GM19467 (cell line): Measurements from ENCODE around the gene CNOT4.

Source experiments
- ATAC-seq: cut with Tn5 transposase; IDR thresholded peaks from one replicate; pipeline ENCODE4 v1.9.1; 2021; ENCODE audit warnings: mild to moderate bottlenecking, moderate library complexity; ENCODE audit not compliant: unreplicated experiment

CNOT4 gene

GRCh38 chr7:135409845-135410542 is 99.9 kb downstream of the CNOT4 start:
- no peak for ATAC-seq

DNA sequence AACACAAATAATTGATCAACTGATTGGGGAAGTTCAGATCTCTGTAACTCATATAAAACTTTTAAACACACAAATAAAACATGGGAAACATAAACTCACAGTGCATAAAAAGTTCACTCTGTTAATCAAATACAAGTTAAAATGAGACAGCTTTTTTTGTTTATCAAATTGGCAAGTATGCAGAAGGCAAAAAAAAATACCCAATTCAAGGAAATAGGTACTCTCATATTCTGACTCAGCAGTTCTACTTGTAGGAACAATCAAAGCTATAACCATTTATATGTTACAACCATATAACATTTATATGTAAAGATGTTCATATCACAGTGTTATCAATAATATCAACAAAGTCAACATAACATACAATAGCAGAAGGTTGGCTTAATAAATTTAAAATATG is 102.0 kb downstream of the CNOT4 start:
- no peak for ATAC-seq

DNA sequence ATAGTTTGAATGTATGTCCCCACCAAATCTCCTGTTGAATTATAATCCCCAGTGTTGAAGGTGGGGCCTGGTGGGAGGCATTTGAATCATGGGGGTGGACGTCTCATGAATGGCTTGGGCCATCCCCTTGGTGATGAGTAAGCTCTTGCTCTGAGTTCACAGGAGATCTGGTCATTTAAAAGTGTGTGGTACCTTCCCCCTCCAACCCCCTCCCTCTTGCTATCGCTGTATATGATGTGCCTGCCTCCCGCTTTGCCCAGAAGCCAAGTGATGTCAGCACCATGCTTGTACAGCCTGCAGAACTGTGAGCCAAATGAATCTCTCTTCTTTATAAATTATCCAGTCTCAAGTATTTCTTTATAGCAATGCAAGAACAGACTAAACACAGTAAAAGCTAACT is 103.0 kb downstream of the CNOT4 start:
- ATAC-seq, result no peak

GRCh38 chr7:135405969-135406368 is 103.9 kb downstream of the CNOT4 start:
- ATAC-seq, result no peak

- ATAC-seq, result no peak
Observed at GRCh38 chr7:135403302-135403701, 106.6 kb downstream of the CNOT4 start.

- ATAC-seq, result no peak
Observed at GRCh38 chr7:135397689-135398088, 112.2 kb downstream of the CNOT4 start.

GRCh38 chr7:135392701-135393100 is 117.2 kb downstream of the CNOT4 start:
- ATAC-seq, result no peak

GRCh38 chr7:135391514-135391913 is 118.4 kb downstream of the CNOT4 start:
- ATAC-seq, result no peak

DNA sequence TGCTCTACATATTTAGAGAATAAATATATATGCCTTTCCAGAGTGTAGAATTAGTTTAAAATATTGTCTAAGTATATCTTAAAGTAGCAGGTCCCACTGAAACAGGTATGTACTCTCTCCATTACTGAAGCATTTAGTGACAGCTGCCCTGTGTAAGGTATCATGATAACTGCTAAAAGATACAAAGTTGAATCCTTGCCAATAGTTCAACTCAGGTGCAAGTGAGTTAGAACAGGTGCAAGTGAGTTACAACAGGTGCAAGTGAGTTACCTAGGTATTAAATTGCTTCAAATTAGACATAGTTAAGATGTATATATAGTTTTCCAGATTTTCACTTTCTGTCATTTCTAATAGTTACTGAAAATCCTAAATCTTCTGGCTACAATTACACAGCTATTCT is 119.1 kb downstream of the CNOT4 start:
- no peak for ATAC-seq

DNA sequence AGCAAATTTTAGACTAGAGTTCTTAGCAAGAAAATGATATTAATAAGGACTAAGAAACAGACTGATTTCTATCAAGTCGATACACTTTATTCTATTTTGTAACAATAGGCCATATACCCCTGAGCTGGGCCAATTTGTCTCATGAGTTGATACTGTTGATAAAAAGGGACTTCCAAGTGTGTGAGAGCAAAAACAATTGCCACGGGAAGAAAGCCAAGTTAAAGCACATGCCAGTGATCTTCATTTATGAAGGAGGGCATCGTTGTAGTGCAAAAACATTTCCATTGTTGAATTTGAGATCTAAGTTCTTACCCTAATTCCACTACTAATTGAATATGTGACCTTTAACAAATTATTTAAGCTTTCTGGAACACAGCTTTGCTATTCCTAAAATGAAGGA is 119.9 kb downstream of the CNOT4 start:
- ATAC-seq, result no peak

GRCh38 chr7:135388616-135389015 is 121.3 kb downstream of the CNOT4 start:
- no peak for ATAC-seq

DNA sequence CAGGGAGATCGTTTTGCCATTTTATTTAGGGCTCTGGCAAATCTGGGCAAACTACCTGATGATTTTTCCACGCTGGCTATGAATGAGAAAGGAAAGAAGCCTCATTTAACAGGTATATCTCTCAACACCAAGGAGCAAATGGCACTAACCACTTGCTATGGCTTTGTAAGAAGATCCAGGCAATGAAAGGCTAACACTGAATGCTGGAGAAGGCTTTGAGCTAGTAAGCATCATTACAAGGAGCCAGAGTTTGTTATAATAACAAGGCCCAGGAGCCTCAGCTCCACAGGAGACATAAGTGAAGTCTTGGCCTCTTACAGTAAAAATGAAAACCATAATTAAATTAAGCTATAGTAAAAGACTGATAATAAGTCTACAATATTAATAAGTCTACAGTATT is 123.1 kb downstream of the CNOT4 start:
- no peak for ATAC-seq

DNA sequence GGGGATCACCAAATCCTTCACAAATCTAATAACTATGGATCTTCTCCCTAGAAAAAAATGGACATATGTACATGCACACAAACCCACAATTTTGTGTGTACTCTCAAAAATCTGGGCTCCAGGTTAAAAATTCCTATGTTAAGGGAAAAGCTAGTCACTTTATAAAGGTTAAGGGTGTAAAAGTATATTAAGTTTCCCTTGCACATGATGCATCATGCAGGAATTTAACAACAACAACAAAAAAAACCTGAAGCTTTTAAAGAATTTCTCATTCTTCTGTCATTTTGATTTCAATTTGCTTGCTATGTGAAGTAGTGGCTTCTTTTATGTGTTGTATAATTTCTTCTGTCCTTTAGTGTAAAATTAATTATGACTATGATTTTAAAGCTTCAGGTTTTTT is 123.7 kb downstream of the CNOT4 start:
- no peak for ATAC-seq

- ATAC-seq, result no peak
Observed at GRCh38 chr7:135385209-135385608, 124.7 kb downstream of the CNOT4 start.

DNA sequence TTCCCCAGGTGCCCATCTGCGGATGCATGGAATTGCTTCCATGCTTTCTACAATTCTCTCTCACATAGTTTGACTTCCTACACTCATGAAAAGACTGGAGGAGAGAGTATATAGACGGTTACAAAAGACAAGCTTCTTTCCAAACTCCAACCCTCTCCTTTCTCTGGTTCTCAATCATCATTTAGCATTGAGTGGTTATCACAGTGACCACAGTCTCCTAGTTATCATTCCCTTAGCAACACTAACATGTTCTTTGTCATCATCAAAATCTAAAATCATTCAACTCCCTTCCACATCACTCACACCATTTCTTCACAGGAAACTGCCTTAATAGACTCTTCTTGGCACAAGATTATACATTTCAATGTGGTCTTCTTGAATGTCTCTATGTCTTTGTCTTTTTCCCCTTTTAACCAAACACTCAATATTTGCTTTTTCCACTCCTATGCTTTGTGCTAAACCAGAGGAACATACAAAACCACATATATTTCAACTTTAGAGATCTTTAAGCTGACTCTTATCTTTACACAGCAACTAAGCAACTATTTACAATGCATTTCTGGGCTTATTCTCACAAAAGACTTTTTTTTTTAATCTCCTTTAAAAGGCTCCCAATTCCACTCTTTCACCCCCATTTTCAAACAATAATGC is 126.3 kb downstream of the CNOT4 start:
- no peak for ATAC-seq

- ATAC-seq, result no peak
Observed at GRCh38 chr7:135382173-135382572, 127.7 kb downstream of the CNOT4 start.

- no peak for ATAC-seq
Observed at GRCh38 chr7:135381369-135381768, 128.5 kb downstream of the CNOT4 start.

DNA sequence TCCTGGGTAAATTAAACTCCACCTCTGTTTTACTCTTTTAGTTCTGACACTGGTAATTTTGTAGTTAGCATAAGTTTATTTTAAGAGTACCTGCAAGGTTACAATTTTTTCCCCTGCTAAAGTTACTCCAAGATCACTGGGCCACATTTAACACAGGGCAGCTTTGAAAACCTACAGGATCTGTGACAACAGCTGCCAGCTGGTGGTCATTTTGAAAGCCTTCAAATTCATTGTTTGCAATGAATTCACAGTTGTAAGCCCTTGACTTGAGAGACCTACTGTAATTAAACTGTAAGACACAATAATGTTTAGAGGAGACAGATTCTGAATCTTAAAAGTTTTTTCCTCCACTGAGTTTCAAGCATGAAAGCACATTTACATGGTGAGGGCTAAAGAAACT is 129.6 kb downstream of the CNOT4 start:
- no peak for ATAC-seq

- ATAC-seq, result no peak
Observed at GRCh38 chr7:135377171-135377570, 132.7 kb downstream of the CNOT4 start.

GRCh38 chr7:135375908-135376699 is 133.8 kb downstream of the CNOT4 start:
- no peak for ATAC-seq

DNA sequence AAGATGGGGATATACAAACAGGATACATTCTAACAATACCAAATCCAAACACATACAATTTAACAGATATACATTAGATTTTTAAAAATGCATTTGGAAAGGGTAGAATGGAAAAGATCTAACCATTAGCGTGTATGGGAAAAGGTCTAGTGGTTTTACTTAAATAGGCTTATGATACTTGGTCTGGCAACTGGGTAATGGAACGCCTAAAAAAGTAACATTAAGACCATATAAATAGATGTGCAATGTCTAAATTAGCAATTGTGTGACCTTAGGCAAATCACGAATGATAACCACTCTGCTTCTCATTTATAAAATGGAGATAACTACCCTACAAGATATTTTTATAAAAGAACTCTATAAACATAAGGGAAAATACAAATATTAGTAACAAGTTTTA is 135.2 kb downstream of the CNOT4 start:
- no peak for ATAC-seq

GRCh38 chr7:135372222-135372621 is 137.7 kb downstream of the CNOT4 start:
- ATAC-seq, result no peak
